Type B pancreatic cell (in vitro differentiated cells): Measurements from ENCODE around the gene NKAIN2. TPM values are rescaled to one million over a fixed set of nuclear protein-coding genes. Genes with fewer than 3 reads are reported as not detected.

Experiments used
- DNase-seq: peaks from one replicate; pipeline ENCODE4 v3.0.0; 2021; ENCODE audit warnings: mixed read lengths; ENCODE audit not compliant: unreplicated experiment; ENCODE audit errors: extremely low spot score
- H3K27ac Mint-ChIP-seq: 2 replicates; pipeline ENCODE4 v1.8.0; 2021; ENCODE audit warnings: mild to moderate bottlenecking, mixed read lengths
- H3K27me3 Mint-ChIP-seq: 2 replicates; pipeline ENCODE4 v1.8.0; 2021; ENCODE audit warnings: mixed read lengths
- H3K36me3 Mint-ChIP-seq: 2 replicates; pipeline ENCODE4 v1.8.0; 2021; ENCODE audit warnings: mixed read lengths
- H3K4me1 Mint-ChIP-seq: one replicate; pipeline ENCODE4 v1.8.0; 2021; ENCODE audit warnings: mixed read lengths; ENCODE audit not compliant: unreplicated experiment
- H3K4me3 Mint-ChIP-seq: 2 replicates; pipeline ENCODE4 v1.8.0; 2021; ENCODE audit warnings: mild to moderate bottlenecking, mixed read lengths
- H3K9me3 Mint-ChIP-seq: 2 replicates; pipeline ENCODE4 v1.8.0; 2021; ENCODE audit warnings: mixed read lengths
- CTCF ChIP-seq: fragments of 200-600 bp; sonication (generic); conservative IDR thresholded peaks from 2 replicates; pipeline ENCODE4 v1.5.0; 2021; ENCODE audit warnings: antibody characterized with exemption, mild to moderate bottlenecking
- total RNA-seq: library from RNA; stranded (reverse); gene quantifications from 2 replicates; pipeline ENCODE4 v1.2.1, GENCODE V29; 2021; ENCODE audit warnings: low replicate concordance

The NKAIN2 gene
- total RNA-seq, 1 donor from 2014 or later: 1.7 TPM

GRCh38 chr6:124867121-124867520 is 1063.5 kb downstream of the NKAIN2 start:
- H3K36me3 Mint-ChIP-seq: no peaks in the 10 kb centered on the region
- H3K27me3 Mint-ChIP-seq: no peaks in the 10 kb centered on the region
- H3K4me1 Mint-ChIP-seq: no peaks in the 10 kb centered on the region
- DNase-seq: no peak
- TF ChIP-seq CTCF: no peak
- no peaks in the 10 kb centered on the region for H3K9me3 Mint-ChIP-seq
- no peak overlapping the region for H3K4me3 Mint-ChIP-seq
- no peak overlapping the region for H3K27ac Mint-ChIP-seq

- Mint-ChIP-seq H3K4me1 (no peaks in the 10 kb centered on the region), H3K27ac (no peak overlapping the region), H3K4me3 (no peak overlapping the region), H3K27me3 (no peaks in the 10 kb centered on the region), H3K9me3 (no peaks in the 10 kb centered on the region), H3K36me3 (no peaks in the 10 kb centered on the region)
- no peak for DNase-seq
- no peak for TF ChIP-seq CTCF
Measured at GRCh38 chr6:124868481-124868880, 1064.8 kb downstream of the NKAIN2 start.

GRCh38 chr6:124869416-124869815 is 1065.8 kb downstream of the NKAIN2 start:
- Mint-ChIP-seq H3K27me3 (no peaks in the 10 kb centered on the region), H3K27ac (no peak overlapping the region), H3K4me3 (no peak overlapping the region), H3K9me3 (no peaks in the 10 kb centered on the region), H3K4me1 (no peaks in the 10 kb centered on the region), H3K36me3 (no peaks in the 10 kb centered on the region)
- no peak for DNase-seq
- TF ChIP-seq CTCF: no peak

GRCh38 chr6:124870611-124871459 is 1067.2 kb downstream of the NKAIN2 start:
- DNase-seq: no peak
- Mint-ChIP-seq H3K9me3 (no peaks in the 10 kb centered on the region), H3K4me3 (no peak overlapping the region), H3K36me3 (no peaks in the 10 kb centered on the region), H3K27me3 (no peaks in the 10 kb centered on the region), H3K27ac (no peak overlapping the region), H3K4me1 (no peaks in the 10 kb centered on the region)
- TF ChIP-seq CTCF: peak; percentile 88

- TF ChIP-seq CTCF: no peak
Measured at GRCh38 chr6:124872361-124873065, 1068.8 kb downstream of the NKAIN2 start.

More at GRCh38 chr6:124872361-124873065, 1068.8 kb downstream of the NKAIN2 start:
- Mint-ChIP-seq H3K4me3 (no peak overlapping the region), H3K36me3 (no peaks in the 10 kb centered on the region), H3K4me1 (no peaks in the 10 kb centered on the region), H3K27ac (no peak overlapping the region), H3K9me3 (no peaks in the 10 kb centered on the region), H3K27me3 (no peaks in the 10 kb centered on the region)
- no peak for DNase-seq
